Measurements from ENCODE around the gene PAH. TPM values are rescaled to one million over a fixed set of nuclear protein-coding genes. Genes with fewer than 3 reads are reported as not detected.

PAH gene
- total and polyA plus RNA-seq, 2 of the 13 experiments (the other 11 are each of a cell fraction or from before 2014, with no cell fraction given) = 192 to 451 TPM

GRCh38 chr12:102950107-102950949, 33.3 kb upstream of the PAH start (continued):
- peak; percentile 69 for TF ChIP-seq MNT (IDR thresholded peaks at IDR 0.05)
- no peak; the same call in 1 of the 2 replicates for TF ChIP-seq ZNF766 (CRISPR knock-in tag; IDR thresholded peaks at IDR 0.05; ENCODE audit: borderline replicate concordance)
- TF ChIP-seq CBX2 (IDR thresholded peaks at IDR 0.05; ENCODE audit: low read depth, low read length) = no peak
- TF ChIP-seq CBX2 (CRISPR knock-in tag; IDR thresholded peaks at IDR 0.05; ENCODE audit: low read depth) = peak; percentile 54; the same call in 1 of the 2 replicates
- no peak for TF ChIP-seq ZNF589 (CRISPR knock-in tag; conservative IDR thresholded peaks at IDR 0.05)
- no peak for TF ChIP-seq NR0B2 (CRISPR knock-in tag; IDR thresholded peaks at IDR 0.05)
- no peak for TF ChIP-seq MAFG (CRISPR knock-in tag; IDR thresholded peaks at IDR 0.05)
- no peak for TF ChIP-seq AKNA (CRISPR knock-in tag; IDR thresholded peaks at IDR 0.05; ENCODE audit: borderline replicate concordance)
- TF ChIP-seq SRSF1 (optimal IDR thresholded peaks at IDR 0.05; ENCODE audit: low read depth, low read length) = no peak
- no peak for TF ChIP-seq ATAD3A (CRISPR knock-in tag; IDR thresholded peaks at IDR 0.05)
- no peak for TF ChIP-seq HHEX (CRISPR knock-in tag; IDR thresholded peaks at IDR 0.05)
- TF ChIP-seq SNAPC5 (CRISPR knock-in tag; IDR thresholded peaks at IDR 0.05; ENCODE audit: borderline replicate concordance) = no peak
- TF ChIP-seq HINFP (CRISPR knock-in tag; IDR thresholded peaks at IDR 0.05; ENCODE audit: low read depth) = no peak
- no peak for TF ChIP-seq MXD4 (CRISPR knock-in tag; IDR thresholded peaks at IDR 0.05)
- TF ChIP-seq ZNF713 (CRISPR knock-in tag; IDR thresholded peaks at IDR 0.05) = no peak
- TF ChIP-seq U2AF1 (optimal IDR thresholded peaks at IDR 0.05; ENCODE audit: low read depth, low read length) = no peak
- TF ChIP-seq SUZ12 (IDR thresholded peaks at IDR 0.05; ENCODE audit: low read depth, low read length) = no peak
- no peak for TF ChIP-seq ZNF274 (CRISPR knock-in tag; IDR thresholded peaks at IDR 0.05)
- no peak for TF ChIP-seq SOX6 (IDR thresholded peaks at IDR 0.05)
- peak; percentile 67 for TF ChIP-seq SOX6 (CRISPR knock-in tag; IDR thresholded peaks at IDR 0.05)

Data from HepG2 (cell line).